K562 (cell line): Measurements from ENCODE around the gene EVC.

Experiments used
- AFF4 ChIP-seq: sonication (generic); formaldehyde crosslinking; IDR thresholded peaks from 2 replicates; pipeline ENCODE4 v1.8.0; 2023; ENCODE audit warnings: mild to moderate bottlenecking, missing genetic modification reagents
- CBX5 ChIP-seq: IDR thresholded peaks from 2 replicates; pipeline ENCODE4 v1.6.1; 2014; ENCODE audit warnings: low read depth, borderline replicate concordance
- ELF1 ChIP-seq: fragments of 200-800 bp; sonication (Bioruptor generic); IDR thresholded peaks from 2 replicates; pipeline ENCODE4 v1.6.1; 2016; ENCODE audit warnings: missing genetic modification characterization, missing compliant biosample characterization
- JUN ChIP-seq, 2 experiments: sonication (generic) in 1 of 2; formaldehyde crosslinking in 1 of 2; IDR thresholded peaks; 2 replicates each; pipeline versions ENCODE4 v1.6.1 to v1.8.0; 2012 to 2022; ENCODE audit warnings: borderline replicate concordance in 2 of 2, mild to moderate bottlenecking in 2 of 2, improper control_type of control experiment in 1 of 2, low read depth in 1 of 2, low read length in 1 of 2, missing genetic modification reagents in 1 of 2
- PHF21A ChIP-seq: fragments of 450-650 bp; IDR thresholded peaks from 2 replicates; pipeline ENCODE4 v1.6.1; 2017; ENCODE audit warnings: low read depth, borderline replicate concordance
- POLR2A ChIP-seq: fragments of 450-650 bp; conservative IDR thresholded peaks from 2 replicates; pipeline ENCODE4 v1.6.1; 2016
- ZNF274 ChIP-seq: IDR thresholded peaks from 2 replicates; pipeline ENCODE4 v1.6.1; 2011; ENCODE audit warnings: low read depth, mild to moderate bottlenecking, low read length, moderate library complexity, borderline replicate concordance
- TF ChIP-seq, protein P1 (sequence below): sonication (generic); formaldehyde crosslinking; IDR thresholded peaks from 2 replicates; pipeline ENCODE4 v1.8.1; 2023; ENCODE audit warnings: missing genetic modification reagents, mild to moderate bottlenecking, borderline replicate concordance
- TF ChIP-seq, protein P2 (sequence below), 3 experiments: IDR thresholded peaks in 2 of 3; conservative IDR thresholded peaks in 1 of 3; 2 replicates each; pipeline ENCODE4 v1.5.1; 2011 to 2012; ENCODE audit warnings: low read length in 3 of 3, mild to moderate bottlenecking in 3 of 3, control low read depth in 2 of 3, improper control_type of control experiment in 1 of 3, inconsistent platforms in 1 of 3, low read depth in 1 of 3, mixed read lengths in 1 of 3, moderate library complexity in 1 of 3; ENCODE audit not compliant: insufficient read depth in 2 of 3

DNA sequence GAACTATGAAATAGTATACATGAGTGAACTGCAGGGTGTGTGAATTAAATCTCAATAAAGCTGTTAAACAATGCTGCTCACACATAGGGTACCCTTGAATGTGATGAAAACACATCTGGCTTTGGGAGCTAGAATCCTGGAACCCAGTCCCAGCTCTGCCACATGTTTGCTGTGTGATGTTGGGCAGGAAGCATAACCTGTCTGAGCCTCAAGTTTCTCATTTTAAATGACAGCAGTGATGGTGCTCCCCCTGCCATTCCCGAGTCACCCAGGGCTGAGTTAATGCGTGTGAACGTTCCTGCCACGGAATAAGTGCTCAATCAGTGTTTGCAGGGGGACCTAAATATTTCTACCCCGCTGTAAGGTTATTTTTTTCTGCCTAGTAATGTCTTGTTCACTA is 10.9 kb downstream of the EVC start:
- TF ChIP-seq PHF21A = no peak
- TF ChIP-seq, protein P1, sequence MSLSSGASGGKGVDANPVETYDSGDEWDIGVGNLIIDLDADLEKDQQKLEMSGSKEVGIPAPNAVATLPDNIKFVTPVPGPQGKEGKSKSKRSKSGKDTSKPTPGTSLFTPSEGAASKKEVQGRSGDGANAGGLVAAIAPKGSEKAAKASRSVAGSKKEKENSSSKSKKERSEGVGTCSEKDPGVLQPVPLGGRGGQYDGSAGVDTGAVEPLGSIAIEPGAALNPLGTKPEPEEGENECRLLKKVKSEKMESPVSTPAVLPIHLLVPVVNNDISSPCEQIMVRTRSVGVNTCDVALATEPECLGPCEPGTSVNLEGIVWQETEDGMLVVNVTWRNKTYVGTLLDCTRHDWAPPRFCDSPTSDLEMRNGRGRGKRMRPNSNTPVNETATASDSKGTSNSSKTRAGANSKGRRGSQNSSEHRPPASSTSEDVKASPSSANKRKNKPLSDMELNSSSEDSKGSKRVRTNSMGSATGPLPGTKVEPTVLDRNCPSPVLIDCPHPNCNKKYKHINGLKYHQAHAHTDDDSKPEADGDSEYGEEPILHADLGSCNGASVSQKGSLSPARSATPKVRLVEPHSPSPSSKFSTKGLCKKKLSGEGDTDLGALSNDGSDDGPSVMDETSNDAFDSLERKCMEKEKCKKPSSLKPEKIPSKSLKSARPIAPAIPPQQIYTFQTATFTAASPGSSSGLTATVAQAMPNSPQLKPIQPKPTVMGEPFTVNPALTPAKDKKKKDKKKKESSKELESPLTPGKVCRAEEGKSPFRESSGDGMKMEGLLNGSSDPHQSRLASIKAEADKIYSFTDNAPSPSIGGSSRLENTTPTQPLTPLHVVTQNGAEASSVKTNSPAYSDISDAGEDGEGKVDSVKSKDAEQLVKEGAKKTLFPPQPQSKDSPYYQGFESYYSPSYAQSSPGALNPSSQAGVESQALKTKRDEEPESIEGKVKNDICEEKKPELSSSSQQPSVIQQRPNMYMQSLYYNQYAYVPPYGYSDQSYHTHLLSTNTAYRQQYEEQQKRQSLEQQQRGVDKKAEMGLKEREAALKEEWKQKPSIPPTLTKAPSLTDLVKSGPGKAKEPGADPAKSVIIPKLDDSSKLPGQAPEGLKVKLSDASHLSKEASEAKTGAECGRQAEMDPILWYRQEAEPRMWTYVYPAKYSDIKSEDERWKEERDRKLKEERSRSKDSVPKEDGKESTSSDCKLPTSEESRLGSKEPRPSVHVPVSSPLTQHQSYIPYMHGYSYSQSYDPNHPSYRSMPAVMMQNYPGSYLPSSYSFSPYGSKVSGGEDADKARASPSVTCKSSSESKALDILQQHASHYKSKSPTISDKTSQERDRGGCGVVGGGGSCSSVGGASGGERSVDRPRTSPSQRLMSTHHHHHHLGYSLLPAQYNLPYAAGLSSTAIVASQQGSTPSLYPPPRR (CRISPR knock-in tag) = no peak
- no peak for TF ChIP-seq CBX5
- no peak for TF ChIP-seq ELF1 (tag)
- no peak for TF ChIP-seq AFF4 (CRISPR knock-in tag)
- no peak for TF ChIP-seq ZNF274
- no peak for TF ChIP-seq JUN (IDR thresholded peaks at IDR 0.05; ENCODE audit: borderline replicate concordance, low read depth, low read length)
- TF ChIP-seq JUN (CRISPR knock-in tag; IDR thresholded peaks at IDR 0.05; ENCODE audit: borderline replicate concordance) = no peak
- TF ChIP-seq POLR2A = no peak
- TF ChIP-seq, protein P2, sequence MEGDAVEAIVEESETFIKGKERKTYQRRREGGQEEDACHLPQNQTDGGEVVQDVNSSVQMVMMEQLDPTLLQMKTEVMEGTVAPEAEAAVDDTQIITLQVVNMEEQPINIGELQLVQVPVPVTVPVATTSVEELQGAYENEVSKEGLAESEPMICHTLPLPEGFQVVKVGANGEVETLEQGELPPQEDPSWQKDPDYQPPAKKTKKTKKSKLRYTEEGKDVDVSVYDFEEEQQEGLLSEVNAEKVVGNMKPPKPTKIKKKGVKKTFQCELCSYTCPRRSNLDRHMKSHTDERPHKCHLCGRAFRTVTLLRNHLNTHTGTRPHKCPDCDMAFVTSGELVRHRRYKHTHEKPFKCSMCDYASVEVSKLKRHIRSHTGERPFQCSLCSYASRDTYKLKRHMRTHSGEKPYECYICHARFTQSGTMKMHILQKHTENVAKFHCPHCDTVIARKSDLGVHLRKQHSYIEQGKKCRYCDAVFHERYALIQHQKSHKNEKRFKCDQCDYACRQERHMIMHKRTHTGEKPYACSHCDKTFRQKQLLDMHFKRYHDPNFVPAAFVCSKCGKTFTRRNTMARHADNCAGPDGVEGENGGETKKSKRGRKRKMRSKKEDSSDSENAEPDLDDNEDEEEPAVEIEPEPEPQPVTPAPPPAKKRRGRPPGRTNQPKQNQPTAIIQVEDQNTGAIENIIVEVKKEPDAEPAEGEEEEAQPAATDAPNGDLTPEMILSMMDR (IDR thresholded peaks at IDR 0.05 in 2 of 3, conservative IDR thresholded peaks at IDR 0.05 in 1 of 3; ENCODE audit: insufficient read depth in 2 of 3, low read depth in 1 of 3, low read length in 3 of 3) = no peak
